MCF 10A (cell line): ENCODE results near the gene OS9. TPM values are rescaled to one million over a fixed set of nuclear protein-coding genes. Genes with fewer than 3 reads are reported as not detected.

Experiments used
- BruUV-seq: library from RNA; stranded (reverse); fragments of 400-500 nt; replicated peaks from 2 replicates; lab custom pipeline; 2021; lab: Mats Ljungman, UMichigan
- CTCF ChIA-PET: fragments of 300-600 bp; sonication (Branson Sonifier 250); formaldehyde crosslinking; extraction: SDS; loops from one replicate; lab custom pipeline; 2021; ENCODE audit warnings: antibody characterized with exemption, inconsistent platforms; lab: Yijun Ruan, JAX
- POLR2A ChIA-PET: fragments of 300-600, 350-650 bp; sonication (Branson Sonifier 250); formaldehyde crosslinking; extraction: SDS; loops from one replicate; lab custom pipeline; 2020; ENCODE audit warnings: antibody characterized with exemption, inconsistent platforms; lab: Yijun Ruan, JAX
- DNase-seq: peaks from one replicate; pipeline ENCODE4 v3.0.0-alpha.2; 2018; ENCODE audit not compliant: unreplicated experiment
- H3K27ac Mint-ChIP-seq: one replicate; pipeline ENCODE4 v1.8.0; 2022; ENCODE audit warnings: mild to moderate bottlenecking, low read depth, mixed read lengths; ENCODE audit not compliant: unreplicated experiment
- H3K27me3 Mint-ChIP-seq: one replicate; pipeline ENCODE4 v1.8.0; 2022; ENCODE audit warnings: mixed read lengths; ENCODE audit not compliant: insufficient read depth, unreplicated experiment
- H3K36me3 Mint-ChIP-seq: one replicate; pipeline ENCODE4 v1.8.0; 2022; ENCODE audit warnings: mild to moderate bottlenecking, moderate library complexity, mixed read lengths; ENCODE audit not compliant: insufficient read depth, unreplicated experiment
- H3K4me1 Mint-ChIP-seq: one replicate; pipeline ENCODE4 v1.8.0; 2022; ENCODE audit warnings: mixed read lengths; ENCODE audit not compliant: insufficient read depth, unreplicated experiment
- H3K4me3 Mint-ChIP-seq: one replicate; pipeline ENCODE4 v1.8.0; 2022; ENCODE audit warnings: mild to moderate bottlenecking, moderate library complexity, mixed read lengths; ENCODE audit not compliant: unreplicated experiment
- H3K9me3 Mint-ChIP-seq: one replicate; pipeline ENCODE4 v1.8.0; 2022; ENCODE audit warnings: mixed read lengths; ENCODE audit not compliant: unreplicated experiment
- intact Hi-C: fragments of 100-400 bp; cut with micrococcal nuclease; formaldehyde crosslinking; loops from 2 replicates; pipeline ENCODE4 v1.14.1; 2022
- total RNA-seq: library from RNA; stranded (reverse); gene quantifications from 2 replicates; pipeline ENCODE4 v1.2.3, GENCODE V29; 2022
- TF ChIP-seq, protein P1 (sequence below): fragments of 200-600 bp; IDR thresholded peaks from one replicate; pipeline ENCODE4 v1.8.0; 2022; ENCODE audit warnings: antibody characterized with exemption, mild to moderate bottlenecking; ENCODE audit not compliant: unreplicated experiment

The OS9 gene
- total RNA-seq, 1 experiment from 2014 or later = 125 TPM

DNA sequence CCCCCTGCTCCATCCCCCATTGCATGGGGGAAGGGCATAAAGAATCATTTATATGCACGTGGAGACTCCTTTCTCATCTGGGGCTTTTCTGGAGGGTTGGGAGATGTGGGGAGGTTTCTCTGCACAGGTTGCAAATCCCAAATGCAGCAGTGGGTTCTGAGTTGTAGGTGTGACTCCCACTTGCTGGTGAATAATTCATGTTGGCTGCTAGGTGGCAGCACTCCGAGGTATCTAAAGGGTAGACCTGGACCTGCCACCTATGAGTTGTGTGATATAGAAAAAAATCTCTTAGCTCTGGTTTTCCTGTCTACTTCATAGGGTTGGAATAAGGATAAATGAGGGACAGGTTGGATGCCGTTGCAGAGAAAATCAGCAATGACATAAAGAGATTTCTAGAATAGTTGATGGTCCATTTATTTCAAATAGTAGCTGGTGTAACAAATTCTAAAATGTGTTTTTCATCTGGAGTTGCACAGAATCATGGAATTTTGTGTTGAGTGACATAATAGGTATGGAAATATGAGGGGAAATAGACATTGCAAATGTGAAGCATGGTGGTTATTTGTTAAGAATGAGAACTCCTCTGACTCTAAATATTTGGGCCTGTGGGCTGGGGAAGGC, 65.5 kb downstream of the OS9 start:
- peaks cover 25% of the 10 kb centered on the region for H3K36me3 Mint-ChIP-seq
- ChIA-PET POLR2A (interaction anchor here (0.6 to 2.0 kb wide), 5 partner anchors 13 to 49 kb away, joined by 3 to 8 read pairs (median 3); partner anchors contain the start of genes EEF1AKMT3, METTL1, TSFM and TSPAN31), CTCF (interaction anchor here (0.6 to 2.3 kb wide), 20 partner anchors 8 to 1176 kb away, joined by 3 to 13 read pairs (median 4); partner anchors contain the start of genes EEF1AKMT3 and METTL1)
- BruUV-seq = no TSS peak
- H3K4me3 Mint-ChIP-seq = no peak overlapping the region
- intact Hi-C loops = no loop called here
- no peaks in the 10 kb centered on the region for H3K9me3 Mint-ChIP-seq
- H3K27ac Mint-ChIP-seq = no peak overlapping the region
- TF ChIP-seq, protein P1, sequence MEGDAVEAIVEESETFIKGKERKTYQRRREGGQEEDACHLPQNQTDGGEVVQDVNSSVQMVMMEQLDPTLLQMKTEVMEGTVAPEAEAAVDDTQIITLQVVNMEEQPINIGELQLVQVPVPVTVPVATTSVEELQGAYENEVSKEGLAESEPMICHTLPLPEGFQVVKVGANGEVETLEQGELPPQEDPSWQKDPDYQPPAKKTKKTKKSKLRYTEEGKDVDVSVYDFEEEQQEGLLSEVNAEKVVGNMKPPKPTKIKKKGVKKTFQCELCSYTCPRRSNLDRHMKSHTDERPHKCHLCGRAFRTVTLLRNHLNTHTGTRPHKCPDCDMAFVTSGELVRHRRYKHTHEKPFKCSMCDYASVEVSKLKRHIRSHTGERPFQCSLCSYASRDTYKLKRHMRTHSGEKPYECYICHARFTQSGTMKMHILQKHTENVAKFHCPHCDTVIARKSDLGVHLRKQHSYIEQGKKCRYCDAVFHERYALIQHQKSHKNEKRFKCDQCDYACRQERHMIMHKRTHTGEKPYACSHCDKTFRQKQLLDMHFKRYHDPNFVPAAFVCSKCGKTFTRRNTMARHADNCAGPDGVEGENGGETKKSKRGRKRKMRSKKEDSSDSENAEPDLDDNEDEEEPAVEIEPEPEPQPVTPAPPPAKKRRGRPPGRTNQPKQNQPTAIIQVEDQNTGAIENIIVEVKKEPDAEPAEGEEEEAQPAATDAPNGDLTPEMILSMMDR = peak; percentile 33
- DNase-seq = peak; percentile 63
- no peaks in the 10 kb centered on the region for H3K27me3 Mint-ChIP-seq
- H3K4me1 Mint-ChIP-seq = peaks cover 21% of the 10 kb centered on the region

- ChIA-PET CTCF (interaction anchor here (0.5 to 2.3 kb wide), 6 partner anchors 8 to 207 kb away, joined by 3 to 13 read pairs (median 4); partner anchors contain the start of gene CDK4), POLR2A (interaction anchor here (1.2 to 2.0 kb wide), 2 partner anchors 14 to 23 kb away, joined by 3 to 8 read pairs; partner anchors contain the start of gene TSFM)
- no TSS peak for BruUV-seq
- Mint-ChIP-seq H3K4me3 (no peak overlapping the region), H3K36me3 (peaks cover 25% of the 10 kb centered on the region), H3K4me1 (peaks cover 18% of the 10 kb centered on the region), H3K9me3 (no peaks in the 10 kb centered on the region), H3K27me3 (no peaks in the 10 kb centered on the region), H3K27ac (no peak overlapping the region)
- intact Hi-C loops = no loop called here
- DNase-seq = no peak
- TF ChIP-seq, protein P1 = no peak
Observed at GRCh38 chr12:57760347-57760982, 66.5 kb downstream of the OS9 start.

DNA sequence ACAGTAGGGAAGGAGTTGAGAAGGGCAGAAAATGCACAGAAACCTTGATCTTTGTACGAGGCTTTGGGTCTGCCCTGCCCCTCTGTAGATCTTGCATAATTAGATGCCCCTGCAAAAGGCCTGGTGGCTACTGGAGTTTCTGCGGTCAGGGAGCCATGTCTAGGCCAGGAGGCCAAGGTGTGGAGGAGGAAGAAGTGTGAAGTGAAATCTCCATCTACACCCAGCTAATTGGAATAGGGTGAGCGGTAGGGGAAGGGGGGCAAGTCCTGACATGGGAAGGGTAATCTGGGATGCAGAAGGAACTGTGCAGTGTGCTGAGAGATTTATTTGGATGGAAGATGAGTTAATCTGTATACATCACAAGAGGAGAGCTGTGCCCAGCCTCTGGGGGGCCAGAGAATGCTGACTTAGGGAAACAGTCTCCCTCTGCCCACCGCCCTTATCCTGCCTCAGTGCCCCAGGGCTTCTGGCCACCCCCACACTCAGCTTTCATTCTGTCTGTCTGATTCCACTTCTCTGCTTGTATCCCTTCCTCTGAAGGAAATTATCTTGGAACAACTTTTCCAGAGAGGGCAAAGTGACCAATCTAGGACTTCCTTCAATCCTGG, 67.6 kb downstream of the OS9 start:
- no peaks in the 10 kb centered on the region for H3K9me3 Mint-ChIP-seq
- ChIA-PET POLR2A (interaction anchor here (0.8 to 1.2 kb wide), 2 partner anchors 11 to 33 kb away, joined by 3 to 5 read pairs; partner anchors contain the start of genes EEF1AKMT3 and METTL1), CTCF (interaction anchor here (0.7 to 1.2 kb wide), 2 partner anchors 11 to 42 kb away, joined by 3 to 4 read pairs; no protein-coding TSS in a partner anchor)
- no peak overlapping the region for H3K4me3 Mint-ChIP-seq
- no peaks in the 10 kb centered on the region for H3K27me3 Mint-ChIP-seq
- peaks cover 18% of the 10 kb centered on the region for H3K4me1 Mint-ChIP-seq
- no peak for DNase-seq
- H3K27ac Mint-ChIP-seq = no peak overlapping the region
- TF ChIP-seq, protein P1 = no peak
- intact Hi-C loops = no loop called here
- no TSS peak for BruUV-seq
- H3K36me3 Mint-ChIP-seq = peaks cover 25% of the 10 kb centered on the region
